ENCODE results near the gene SLC49A3. TPM values are rescaled to one million over a fixed set of nuclear protein-coding genes. Genes with fewer than 3 reads are reported as not detected.

The SLC49A3 gene
- total and polyA plus RNA-seq, 2 of the 13 experiments (the other 11 are each of a cell fraction or from before 2014, with no cell fraction given) = 0.07 to 0.17 TPM

DNA sequence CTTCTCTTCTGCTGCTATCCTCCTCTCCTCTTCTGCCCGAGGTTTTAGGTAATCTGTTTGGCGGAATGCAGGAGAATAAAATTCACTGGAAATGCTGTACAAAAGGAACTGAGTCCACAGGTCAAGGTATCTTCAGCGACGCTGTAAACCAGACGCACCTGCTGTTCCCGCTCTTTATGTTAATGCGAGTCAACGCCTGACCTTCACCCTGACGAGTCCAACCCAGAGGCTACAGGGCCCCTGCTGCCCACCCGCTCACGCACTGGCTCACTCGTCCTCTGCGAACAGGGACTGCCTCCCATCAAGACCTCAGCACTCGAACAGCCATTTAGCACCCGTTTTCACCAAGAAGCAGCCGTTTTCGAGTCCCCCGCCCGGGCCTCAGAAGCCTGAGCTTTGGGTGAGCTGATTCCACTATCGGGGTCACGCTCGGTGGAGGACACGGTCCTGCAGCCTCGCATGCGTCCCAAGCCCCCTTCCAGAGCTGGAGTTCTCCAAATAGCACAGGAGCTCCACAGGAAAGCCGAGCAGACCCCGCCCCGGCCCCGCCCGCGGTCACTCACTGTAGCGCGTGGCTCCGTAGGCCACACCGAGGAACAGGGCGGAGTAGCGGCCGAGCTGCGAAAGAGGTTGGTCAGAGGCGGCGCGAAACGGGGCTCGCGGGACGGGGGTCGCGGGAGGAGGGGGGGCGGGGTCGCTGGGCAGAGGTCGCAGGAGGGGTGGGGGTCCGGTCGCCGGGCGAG is 15.4 kb downstream of the SLC49A3 start (continued):
- no peak for TF ChIP-seq CEBPZ (IDR thresholded peaks at IDR 0.05; ENCODE audit: low read length)
- TF ChIP-seq, protein P1, sequence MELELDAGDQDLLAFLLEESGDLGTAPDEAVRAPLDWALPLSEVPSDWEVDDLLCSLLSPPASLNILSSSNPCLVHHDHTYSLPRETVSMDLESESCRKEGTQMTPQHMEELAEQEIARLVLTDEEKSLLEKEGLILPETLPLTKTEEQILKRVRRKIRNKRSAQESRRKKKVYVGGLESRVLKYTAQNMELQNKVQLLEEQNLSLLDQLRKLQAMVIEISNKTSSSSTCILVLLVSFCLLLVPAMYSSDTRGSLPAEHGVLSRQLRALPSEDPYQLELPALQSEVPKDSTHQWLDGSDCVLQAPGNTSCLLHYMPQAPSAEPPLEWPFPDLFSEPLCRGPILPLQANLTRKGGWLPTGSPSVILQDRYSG (CRISPR knock-in tag; IDR thresholded peaks at IDR 0.05) = no peak
- no peak for TF ChIP-seq NFKBIZ (CRISPR knock-in tag; IDR thresholded peaks at IDR 0.05)
- peak; percentile 53; the same call in 1 of the 2 replicates for TF ChIP-seq ZNF501 (CRISPR knock-in tag; IDR thresholded peaks at IDR 0.05)
- TF ChIP-seq HOXA9 (CRISPR knock-in tag; IDR thresholded peaks at IDR 0.05; ENCODE audit: borderline replicate concordance) = no peak
- TF ChIP-seq ZIK1 (CRISPR knock-in tag; IDR thresholded peaks at IDR 0.05; ENCODE audit: borderline replicate concordance, low read depth) = no peak
- TF ChIP-seq KDM5B (CRISPR knock-in tag; IDR thresholded peaks at IDR 0.05; ENCODE audit: borderline replicate concordance) = no peak
- TF ChIP-seq, protein P2, sequence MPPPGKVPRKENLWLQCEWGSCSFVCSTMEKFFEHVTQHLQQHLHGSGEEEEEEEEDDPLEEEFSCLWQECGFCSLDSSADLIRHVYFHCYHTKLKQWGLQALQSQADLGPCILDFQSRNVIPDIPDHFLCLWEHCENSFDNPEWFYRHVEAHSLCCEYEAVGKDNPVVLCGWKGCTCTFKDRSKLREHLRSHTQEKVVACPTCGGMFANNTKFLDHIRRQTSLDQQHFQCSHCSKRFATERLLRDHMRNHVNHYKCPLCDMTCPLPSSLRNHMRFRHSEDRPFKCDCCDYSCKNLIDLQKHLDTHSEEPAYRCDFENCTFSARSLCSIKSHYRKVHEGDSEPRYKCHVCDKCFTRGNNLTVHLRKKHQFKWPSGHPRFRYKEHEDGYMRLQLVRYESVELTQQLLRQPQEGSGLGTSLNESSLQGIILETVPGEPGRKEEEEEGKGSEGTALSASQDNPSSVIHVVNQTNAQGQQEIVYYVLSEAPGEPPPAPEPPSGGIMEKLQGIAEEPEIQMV (CRISPR knock-in tag; IDR thresholded peaks at IDR 0.05; ENCODE audit: low read depth) = no peak; the same call in 1 of the 2 replicates
- no peak for TF ChIP-seq ZNF660 (CRISPR knock-in tag; IDR thresholded peaks at IDR 0.05; ENCODE audit: borderline replicate concordance, low read depth)
- 0 out of 2 replicates have a peak, but pooled peaks have one; percentile 14 for TF ChIP-seq ZFP62 (CRISPR knock-in tag; IDR thresholded peaks at IDR 0.05)
- no peak for TF ChIP-seq NR1H2 (CRISPR knock-in tag; IDR thresholded peaks at IDR 0.05; ENCODE audit: borderline replicate concordance, low read depth)
- 0 out of 2 replicates have a peak, but pooled peaks have one; percentile 35 for TF ChIP-seq PITX1 (CRISPR knock-in tag; IDR thresholded peaks at IDR 0.05)
- no peak for TF ChIP-seq ZNF75D (CRISPR knock-in tag; IDR thresholded peaks at IDR 0.05; ENCODE audit: borderline replicate concordance)
- no peak; the same call in 1 of the 2 replicates for TF ChIP-seq MXD1 (CRISPR knock-in tag; IDR thresholded peaks at IDR 0.05)
- no peak for TF ChIP-seq FOXC1 (CRISPR knock-in tag; IDR thresholded peaks at IDR 0.05; ENCODE audit: borderline replicate concordance)
- no peak for TF ChIP-seq ZNF205 (CRISPR knock-in tag; IDR thresholded peaks at IDR 0.05)
- TF ChIP-seq ZNF761 (CRISPR knock-in tag; conservative IDR thresholded peaks at IDR 0.05) = no peak
- peak; percentile 56 for TF ChIP-seq AGO2 (optimal IDR thresholded peaks at IDR 0.05; ENCODE audit: low read depth, low read length)
- TF ChIP-seq GMEB1 (CRISPR knock-in tag; IDR thresholded peaks at IDR 0.05; ENCODE audit: borderline replicate concordance) = peak; percentile 32; the same call in 1 of the 2 replicates
